GM19438 (cell line): ENCODE data around the gene ST6GALNAC2.
"Not testable (repeated sequence)": the region's sequence is repeated elsewhere in the genome, so short reads cannot be mapped to it uniquely, and the experiment has no call there.

Source experiments
- ATAC-seq: cut with Tn5 transposase; IDR thresholded peaks from one replicate; pipeline ENCODE4 v1.9.1; 2021; ENCODE audit warnings: low read depth; ENCODE audit not compliant: unreplicated experiment

ST6GALNAC2 gene

GRCh38 chr17:76530811-76531485, 54.7 kb downstream of the ST6GALNAC2 start:
- no peak for ATAC-seq

GRCh38 chr17:76530095-76530723, 55.5 kb downstream of the ST6GALNAC2 start:
- ATAC-seq = no peak

- no peak for ATAC-seq
Observed at GRCh38 chr17:76529224-76530094, 56.2 kb downstream of the ST6GALNAC2 start.

- ATAC-seq = no peak
Observed at GRCh38 chr17:76528528-76529223, 57.0 kb downstream of the ST6GALNAC2 start.

- peak; percentile 70 for ATAC-seq
Observed at GRCh38 chr17:76528156-76528527, 57.5 kb downstream of the ST6GALNAC2 start.

- peak; percentile 56 for ATAC-seq
Observed at GRCh38 chr17:76527430-76528111, 58.1 kb downstream of the ST6GALNAC2 start.

GRCh38 chr17:76527016-76527415, 58.6 kb downstream of the ST6GALNAC2 start:
- ATAC-seq = not testable (repeated sequence)

GRCh38 chr17:76525513-76525833, 60.2 kb downstream of the ST6GALNAC2 start:
- ATAC-seq = not testable (repeated sequence)

GRCh38 chr17:76524598-76525512, 60.8 kb downstream of the ST6GALNAC2 start:
- ATAC-seq = no peak

GRCh38 chr17:76523084-76524037, 62.3 kb downstream of the ST6GALNAC2 start:
- no peak for ATAC-seq

- not testable (repeated sequence) for ATAC-seq
Observed at GRCh38 chr17:76521683-76522082, 64.0 kb downstream of the ST6GALNAC2 start.

- ATAC-seq = no peak
Observed at GRCh38 chr17:76521262-76521661, 64.4 kb downstream of the ST6GALNAC2 start.

- ATAC-seq = no peak
Observed at GRCh38 chr17:76519048-76519966, 66.4 kb downstream of the ST6GALNAC2 start.

- ATAC-seq = no peak
Observed at GRCh38 chr17:76517638-76518038, 68.0 kb downstream of the ST6GALNAC2 start.
